Suppressor macrophage treated with lipopolysaccharide for 4 hours (primary cell): ENCODE results near the gene CDKN1C.

Experiments
- DNase-seq: peaks from one replicate; pipeline ENCODE4 v3.0.0-alpha.2; 2020

Gene CDKN1C

DNA sequence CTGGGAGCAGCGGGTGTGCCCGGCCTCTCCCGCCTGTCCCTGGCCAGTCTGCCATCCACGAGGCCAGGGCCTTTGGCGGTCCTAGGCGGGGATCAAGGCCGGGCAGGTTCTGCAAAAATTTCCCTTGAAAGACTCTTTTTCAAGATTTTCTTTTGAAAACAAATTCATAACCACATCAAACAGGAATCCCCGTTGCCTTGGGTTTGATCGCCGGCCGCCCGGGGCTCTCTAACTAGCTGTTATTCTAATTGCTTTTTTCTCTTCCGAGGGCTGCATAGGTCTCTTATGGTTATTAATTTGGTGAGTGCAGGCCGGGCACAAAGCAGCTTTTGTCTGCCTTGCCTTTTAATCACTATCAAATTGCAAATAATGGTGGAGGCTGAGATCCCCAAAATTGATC lies 42.0 kb downstream of the CDKN1C start:
- no peak for DNase-seq

- DNase-seq = no peak
Measured at GRCh38 chr11:2842876-2843275, 42.7 kb downstream of the CDKN1C start.

DNA sequence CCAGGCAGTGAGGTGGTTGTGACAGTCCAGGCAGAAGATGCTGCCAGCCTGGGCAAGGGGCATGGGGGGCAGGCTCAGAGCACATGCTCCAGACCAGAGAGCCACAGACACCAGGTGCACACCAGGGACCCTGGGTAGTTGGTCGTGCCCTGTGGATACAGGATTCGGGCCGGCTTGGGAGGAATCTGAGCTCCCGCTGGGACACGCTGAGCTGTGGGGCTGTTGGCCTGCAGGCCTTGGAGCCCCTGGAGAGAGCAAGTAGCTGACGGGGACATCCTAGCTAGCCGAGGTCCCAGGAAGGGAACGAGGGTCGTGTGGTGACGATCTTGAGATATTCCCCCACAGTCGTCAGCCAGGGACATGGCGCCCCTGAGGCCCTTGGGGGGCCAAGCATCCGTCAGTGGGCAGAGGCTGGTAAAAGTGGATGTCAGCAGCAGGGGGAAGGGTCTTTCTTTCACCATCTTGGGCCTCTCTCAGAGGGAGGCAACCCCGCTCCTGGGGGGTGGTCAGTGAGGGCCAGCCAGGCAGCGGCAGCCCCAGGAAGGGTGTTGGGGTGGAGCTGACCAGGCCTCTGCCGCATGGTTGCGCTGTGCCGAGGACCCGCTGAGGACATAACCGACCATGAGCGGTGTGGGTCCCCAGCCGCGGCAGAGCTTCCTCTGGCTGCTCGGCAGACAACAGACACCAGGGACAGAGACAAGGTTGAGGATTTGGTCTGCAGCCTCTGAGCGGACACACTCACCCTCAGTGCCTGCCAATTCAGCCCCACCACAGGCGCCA lies 44.0 kb downstream of the CDKN1C start:
- DNase-seq = no peak

DNA sequence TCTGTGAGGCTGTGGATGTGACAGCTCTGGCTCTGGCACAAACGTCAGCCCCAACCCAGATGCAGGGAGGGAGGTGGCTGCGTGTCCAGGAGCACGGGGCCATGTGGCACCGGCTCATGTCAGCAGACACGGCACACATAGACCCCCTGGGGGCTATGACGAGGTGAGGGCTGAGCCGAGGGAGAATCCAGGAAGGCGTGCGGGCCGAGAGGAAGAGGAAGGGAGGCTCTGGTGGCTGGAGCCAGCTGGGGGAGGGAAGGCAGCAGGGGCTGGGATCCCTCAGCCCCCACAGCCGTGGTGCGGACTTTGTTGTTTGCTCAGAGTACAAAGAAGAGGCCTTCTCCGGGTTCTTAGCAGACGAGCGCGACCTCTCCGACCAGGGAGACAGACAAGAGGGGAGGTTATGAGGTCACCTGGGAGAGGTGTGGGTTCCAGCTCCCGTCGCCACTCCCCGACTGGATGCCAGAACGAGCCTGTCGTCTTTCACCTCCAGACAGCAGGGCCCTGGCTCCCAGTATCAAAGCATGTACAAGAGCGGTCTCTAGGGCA lies 46.1 kb downstream of the CDKN1C start:
- no peak for DNase-seq

GRCh38 chr11:2838676-2839294 lies 46.8 kb downstream of the CDKN1C start:
- DNase-seq = no peak

- DNase-seq = no peak
Measured at GRCh38 chr11:2838091-2838490, 47.5 kb downstream of the CDKN1C start.

DNA sequence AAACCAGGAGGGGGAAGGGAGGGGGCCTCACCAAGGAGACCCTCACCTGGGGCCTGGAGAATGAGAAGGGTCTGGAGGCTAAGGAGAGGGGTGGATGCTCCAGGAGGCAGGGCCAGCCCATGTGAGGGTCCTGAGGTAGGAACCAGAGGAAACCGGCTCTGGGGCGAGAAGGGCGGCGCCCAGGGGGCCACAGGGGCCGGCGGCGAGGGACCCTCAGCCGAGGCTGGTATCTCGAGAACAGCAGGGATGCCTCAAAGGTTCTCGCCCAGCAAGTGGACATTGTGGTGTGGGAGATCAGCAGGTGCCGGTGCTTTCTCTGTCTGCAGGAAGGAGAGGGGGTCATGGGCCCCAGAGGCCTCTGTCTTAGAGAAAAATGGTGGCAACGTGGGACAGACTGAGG lies 47.9 kb downstream of the CDKN1C start:
- no peak for DNase-seq

DNA sequence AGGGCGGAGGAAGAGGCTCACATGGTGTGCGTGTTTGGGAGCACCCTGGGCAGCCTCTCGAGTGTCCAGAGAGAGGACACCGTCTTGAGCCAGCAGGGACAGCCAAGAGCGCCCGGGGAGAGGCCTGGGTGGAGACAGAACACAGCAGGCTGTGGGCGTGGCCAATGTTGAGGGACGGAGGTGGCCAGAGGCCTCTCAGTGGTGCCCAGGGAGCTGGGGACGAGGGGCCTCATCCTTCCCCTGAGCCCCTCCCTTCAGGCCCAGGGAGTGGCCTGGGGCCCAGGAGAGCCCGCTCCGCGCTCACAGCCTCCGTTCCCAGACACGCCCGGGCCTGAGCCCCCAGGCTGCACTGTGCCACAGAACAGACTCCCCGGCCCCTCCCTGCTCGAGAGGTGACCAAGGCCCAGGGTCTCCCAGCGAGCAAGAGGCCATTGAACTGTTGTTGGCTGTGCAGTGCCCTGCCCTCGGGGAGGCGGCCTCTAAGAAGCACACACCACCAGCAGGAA lies 48.4 kb downstream of the CDKN1C start:
- DNase-seq = peak; percentile 23

GRCh38 chr11:2836315-2837095 lies 49.1 kb downstream of the CDKN1C start:
- DNase-seq = no peak

GRCh38 chr11:2835751-2836150 lies 49.8 kb downstream of the CDKN1C start:
- DNase-seq = no peak

- no peak for DNase-seq
Measured at GRCh38 chr11:2835296-2835695, 50.3 kb downstream of the CDKN1C start.

- DNase-seq = no peak
Measured at GRCh38 chr11:2834503-2835273, 50.9 kb downstream of the CDKN1C start.

DNA sequence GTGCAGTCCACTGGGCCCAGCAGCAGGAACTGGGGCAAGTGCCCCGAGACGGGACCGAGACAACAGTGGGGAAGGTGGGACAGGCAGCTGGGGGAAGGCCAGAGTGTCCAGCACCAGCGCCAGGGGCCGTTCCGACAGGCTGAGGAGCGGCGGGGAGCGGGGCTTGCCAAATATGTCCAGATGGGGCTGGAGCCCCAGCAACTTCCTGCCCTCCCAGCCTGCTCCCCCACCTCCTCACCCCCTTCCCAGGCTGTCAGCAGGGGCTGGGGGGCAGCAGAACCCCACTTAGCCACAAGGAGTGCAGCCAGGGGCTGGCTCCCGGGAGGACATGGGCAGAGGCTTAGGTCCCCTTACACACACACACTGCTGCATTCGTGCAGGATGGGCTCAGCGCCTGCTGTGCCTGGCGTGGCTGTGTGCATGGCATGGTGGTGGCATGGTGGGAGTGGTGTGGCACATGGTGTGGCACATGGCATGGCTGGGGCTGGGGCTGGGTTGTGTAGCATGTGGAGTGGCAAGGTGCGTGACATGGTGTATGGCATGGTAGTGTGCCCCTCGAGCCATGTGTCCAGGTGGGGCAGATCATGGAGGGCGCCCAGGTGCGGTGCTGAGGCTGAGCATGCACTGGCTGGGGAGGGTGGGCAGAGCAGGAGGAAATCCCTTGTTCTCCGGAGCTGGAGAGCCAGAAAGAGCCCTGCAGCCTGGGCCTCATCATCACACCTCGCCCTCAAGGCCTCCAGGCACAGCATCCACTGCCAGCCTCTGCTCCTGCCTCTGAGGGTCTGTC lies 51.7 kb downstream of the CDKN1C start:
- DNase-seq = no peak
